HEK293T (cell line): ENCODE data around the gene ANXA7.

Experiments
- ARNT ChIP-seq: fragments of 450-650 bp; IDR thresholded peaks from 2 replicates; pipeline ENCODE4 v1.6.1; 2017; ENCODE audit warnings: mild to moderate bottlenecking
- BHLHE40 ChIP-seq: fragments of 450-650 bp; IDR thresholded peaks from 2 replicates; pipeline ENCODE4 v1.6.1; 2016; ENCODE audit warnings: mild to moderate bottlenecking, moderate library complexity, borderline replicate concordance
- CTBP1 ChIP-seq: fragments of 450-650 bp; IDR thresholded peaks from 2 replicates; pipeline ENCODE4 v1.6.1; 2016; ENCODE audit warnings: borderline replicate concordance
- ELF4 ChIP-seq: fragments of 450-650 bp; IDR thresholded peaks from 2 replicates; pipeline ENCODE4 v1.6.1; 2017; ENCODE audit warnings: antibody characterized with exemption
- FOXA1 ChIP-seq: fragments of 450-650 bp; IDR thresholded peaks from 2 replicates; pipeline ENCODE4 v1.6.1; 2016; ENCODE audit warnings: mild to moderate bottlenecking
- FOXM1 ChIP-seq: fragments of 450-650 bp; IDR thresholded peaks from 2 replicates; pipeline ENCODE4 v1.6.1; 2017; ENCODE audit warnings: mild to moderate bottlenecking, borderline replicate concordance
- HDGF ChIP-seq: fragments of 450-650 bp; IDR thresholded peaks from 2 replicates; pipeline ENCODE4 v1.6.1; 2017; ENCODE audit warnings: antibody characterized with exemption, borderline replicate concordance
- L3MBTL2 ChIP-seq: fragments of 450-650 bp; conservative IDR thresholded peaks from 2 replicates; pipeline ENCODE4 v1.6.1; 2016; ENCODE audit warnings: mild to moderate bottlenecking
- LEF1 ChIP-seq: fragments of 450-650 bp; IDR thresholded peaks from 2 replicates; pipeline ENCODE4 v1.6.1; 2017; ENCODE audit warnings: mild to moderate bottlenecking, borderline replicate concordance
- NFRKB ChIP-seq: fragments of 450-650 bp; IDR thresholded peaks from 2 replicates; pipeline ENCODE4 v1.6.1; 2016; ENCODE audit warnings: mild to moderate bottlenecking, moderate library complexity
- SP1 ChIP-seq: fragments of 450-650 bp; IDR thresholded peaks from 2 replicates; pipeline ENCODE4 v1.6.1; 2017
- SUZ12 ChIP-seq: fragments of 450-650 bp; IDR thresholded peaks from 2 replicates; pipeline ENCODE4 v1.6.1; 2016; ENCODE audit warnings: mild to moderate bottlenecking
- ZNF384 ChIP-seq: fragments of 450-650 bp; IDR thresholded peaks from 2 replicates; pipeline ENCODE4 v1.6.1; 2016

DNA sequence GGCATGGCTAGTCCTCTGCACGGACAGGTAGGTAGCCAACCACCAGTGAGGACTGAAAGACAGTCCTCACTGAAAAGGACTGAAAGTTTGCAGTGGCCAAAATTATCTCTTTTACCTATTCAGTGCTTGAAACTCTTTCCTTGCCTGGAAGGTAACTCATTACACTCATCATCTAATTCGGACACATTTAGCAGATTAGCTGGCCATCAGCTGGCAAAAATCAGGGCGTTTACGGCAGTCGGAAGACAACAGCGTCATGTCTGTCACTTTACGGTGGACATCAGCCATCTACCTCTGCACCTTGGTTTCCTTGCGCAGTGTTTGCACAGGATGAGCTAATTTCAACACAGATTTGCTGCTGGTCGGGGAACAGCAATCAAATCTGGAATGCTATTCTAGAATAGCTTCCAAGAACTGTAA, 740 bp downstream of the ANXA7 start:
- TF ChIP-seq ARNT (no peak), FOXM1 (no peak), HDGF (no peak), ELF4 (no peak), BHLHE40 (no peak), NFRKB (no peak), SP1 (no peak), CTBP1 (no peak), LEF1 (no peak), FOXA1 (no peak), SUZ12 (no peak), ZNF384 (no peak), L3MBTL2 (no peak)
